Germinal center (tissue), 1 donor: ENCODE results near the gene ARL13B.
A peak's percentile ranks its signal among the peaks of the same experiment; 100 is the strongest.
"Not testable (repeated sequence)": the region's sequence is repeated elsewhere in the genome, so short reads cannot be mapped to it uniquely, and the experiment has no call there.

ENCODE experiments used
- DNase-seq: peaks from one replicate; pipeline ENCODE4 v3.0.0; 2012; ENCODE audit warnings: mixed read lengths, low spot score

The ARL13B gene

GRCh38 chr3:94063496-94064119 is 83.7 kb downstream of the ARL13B start:
- DNase-seq: no peak

DNA sequence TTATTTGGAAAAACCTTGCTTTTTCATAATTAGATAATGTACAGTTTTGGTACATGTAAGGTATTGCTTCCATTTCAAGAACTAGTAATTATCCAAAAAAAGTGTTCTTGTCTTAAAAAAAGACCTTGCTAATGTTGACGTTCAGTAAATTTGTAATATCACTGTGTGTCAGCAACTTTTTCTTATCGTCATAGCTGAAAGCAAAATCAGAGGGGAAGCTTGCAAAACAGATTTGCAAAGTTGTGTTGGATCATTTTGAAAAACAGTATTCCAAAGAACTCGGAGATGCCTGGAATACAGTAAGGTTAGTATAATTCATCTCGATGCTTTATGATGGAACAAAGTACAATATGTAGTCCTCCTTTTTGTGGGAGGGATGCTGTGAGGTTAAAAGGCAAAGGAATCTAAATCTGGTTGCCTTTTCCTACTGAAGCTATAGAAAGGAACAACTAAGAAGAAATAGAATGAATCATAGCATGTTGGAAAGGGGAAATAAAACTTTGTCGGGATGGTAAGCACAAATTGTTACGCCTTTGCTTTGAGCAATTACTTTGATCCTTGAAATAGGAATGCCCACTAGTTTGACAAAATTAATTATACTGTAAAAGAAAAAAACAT is 84.4 kb downstream of the ARL13B start:
- no peak for DNase-seq

DNA sequence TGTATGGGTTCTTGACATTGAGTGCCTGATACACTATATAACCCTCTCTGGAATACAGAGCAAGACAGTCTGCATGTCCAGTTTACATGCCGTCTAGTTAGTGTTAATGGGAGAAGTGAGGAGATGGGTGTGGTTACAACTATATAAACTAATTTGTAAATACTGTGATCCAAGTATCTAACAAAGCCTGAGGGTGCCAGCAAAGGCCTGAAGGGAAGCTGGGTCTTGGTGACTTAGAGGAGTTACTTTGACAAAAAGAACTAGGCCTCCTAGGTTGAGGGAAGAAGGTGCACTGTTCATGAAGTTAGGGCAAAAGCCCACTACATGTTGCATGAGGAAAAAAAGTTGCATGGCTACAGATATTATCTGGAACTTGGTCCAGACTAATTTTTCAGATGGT is 85.2 kb downstream of the ARL13B start:
- DNase-seq: no peak

DNA sequence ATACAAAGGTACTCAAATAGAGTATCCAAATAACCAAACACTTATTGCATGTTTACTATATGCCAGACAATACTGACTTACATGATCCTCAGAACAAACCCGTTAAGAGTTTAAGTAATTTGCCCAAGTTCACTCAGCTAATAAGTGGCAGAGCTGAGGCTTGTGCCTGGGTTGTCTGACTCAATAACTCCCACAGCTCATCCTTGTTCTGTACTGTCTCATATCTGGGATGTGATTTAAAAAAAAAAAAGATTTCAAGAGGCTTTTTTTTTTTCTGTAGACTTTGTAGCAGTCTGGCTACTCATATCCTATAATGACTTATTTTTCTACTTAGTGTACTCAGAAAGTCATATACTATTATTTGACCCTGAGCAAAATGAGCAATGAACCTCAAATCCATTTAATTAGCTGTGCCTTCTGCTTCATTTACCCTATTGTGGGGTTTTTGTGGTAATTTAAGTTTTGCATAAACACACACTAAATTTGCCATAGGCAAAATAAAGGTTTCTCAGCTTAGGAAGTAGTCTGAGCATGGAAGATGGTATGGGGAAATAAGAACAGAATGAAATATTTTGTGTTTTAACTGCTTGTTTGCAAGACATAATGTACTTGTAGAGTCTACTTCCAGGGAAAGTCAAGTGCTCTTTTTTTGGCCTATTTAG is 86.0 kb downstream of the ARL13B start:
- DNase-seq: no peak

DNA sequence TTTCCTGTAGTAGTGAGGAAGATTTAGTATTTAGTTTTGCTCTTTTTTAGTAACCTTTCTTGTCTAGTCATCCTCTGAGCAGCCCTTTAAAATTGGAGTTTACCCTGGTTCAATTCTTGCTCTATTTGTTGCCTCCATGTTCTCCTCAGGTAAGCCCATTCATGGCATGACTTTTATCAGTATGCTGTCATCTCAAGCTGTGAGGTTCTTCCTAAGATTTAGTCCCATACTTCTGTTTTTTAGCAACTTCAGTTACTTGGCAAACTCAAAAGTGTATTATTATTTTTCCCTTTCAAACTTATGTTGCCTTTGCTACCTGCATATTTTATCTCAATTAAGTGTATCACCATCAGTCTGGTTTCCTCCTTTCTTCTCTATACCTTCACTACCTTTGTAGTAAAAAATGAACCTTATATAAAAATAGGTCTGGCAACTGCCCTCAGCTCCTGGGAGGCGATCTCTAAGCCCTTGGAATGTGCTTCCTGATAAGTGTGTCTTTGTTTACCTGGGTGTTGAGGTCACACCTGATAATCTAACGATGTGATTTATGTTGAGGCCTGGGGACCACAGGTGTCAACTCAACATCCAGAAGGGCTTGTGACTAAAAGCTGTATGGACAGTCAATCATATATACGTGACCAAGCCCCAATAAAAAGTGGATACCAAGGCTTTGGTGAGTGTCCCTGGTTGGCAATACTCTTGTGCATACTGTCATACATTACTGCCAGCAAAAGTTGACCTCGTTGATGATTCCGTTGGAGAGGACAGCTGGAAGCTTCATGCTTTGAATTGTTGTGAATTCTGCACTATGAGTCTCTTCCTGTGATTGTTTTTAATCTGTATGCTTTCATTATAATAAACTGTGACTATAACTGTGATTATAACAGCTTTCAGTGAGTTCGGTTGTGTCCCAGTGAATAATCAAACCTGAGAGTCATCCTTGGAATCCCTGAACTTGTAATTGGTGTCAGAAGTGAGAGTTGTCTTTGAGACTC is 86.8 kb downstream of the ARL13B start:
- DNase-seq: no peak

DNA sequence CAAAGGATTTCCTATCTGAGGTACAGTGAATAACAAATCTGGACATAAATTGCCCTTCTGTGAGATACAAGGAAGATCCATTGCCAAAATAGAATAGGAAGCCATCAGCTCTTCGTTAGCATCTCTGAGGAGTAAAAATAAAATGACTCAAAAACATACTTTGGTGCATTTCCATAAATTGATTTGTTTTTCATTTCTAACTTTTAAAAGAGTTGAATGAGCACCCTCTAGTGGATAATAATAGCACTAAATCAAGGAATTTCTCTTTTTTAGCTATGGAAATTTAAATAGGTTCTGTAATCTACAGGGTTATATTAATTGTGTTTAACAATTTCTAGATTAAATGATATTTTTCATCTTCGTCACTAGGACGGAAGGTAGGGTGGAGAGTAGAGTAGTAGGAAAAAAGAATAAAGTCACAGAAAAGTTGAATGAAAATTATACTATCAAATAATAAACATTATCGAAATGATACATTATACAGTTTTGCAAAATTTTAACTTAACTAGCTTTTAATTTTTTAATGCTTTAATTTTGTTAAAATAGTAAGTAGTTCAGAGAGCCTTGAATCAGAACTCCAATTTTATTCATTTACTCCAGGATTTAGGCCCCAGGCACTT is 89.3 kb downstream of the ARL13B start:
- peak; percentile 12 for DNase-seq

DNA sequence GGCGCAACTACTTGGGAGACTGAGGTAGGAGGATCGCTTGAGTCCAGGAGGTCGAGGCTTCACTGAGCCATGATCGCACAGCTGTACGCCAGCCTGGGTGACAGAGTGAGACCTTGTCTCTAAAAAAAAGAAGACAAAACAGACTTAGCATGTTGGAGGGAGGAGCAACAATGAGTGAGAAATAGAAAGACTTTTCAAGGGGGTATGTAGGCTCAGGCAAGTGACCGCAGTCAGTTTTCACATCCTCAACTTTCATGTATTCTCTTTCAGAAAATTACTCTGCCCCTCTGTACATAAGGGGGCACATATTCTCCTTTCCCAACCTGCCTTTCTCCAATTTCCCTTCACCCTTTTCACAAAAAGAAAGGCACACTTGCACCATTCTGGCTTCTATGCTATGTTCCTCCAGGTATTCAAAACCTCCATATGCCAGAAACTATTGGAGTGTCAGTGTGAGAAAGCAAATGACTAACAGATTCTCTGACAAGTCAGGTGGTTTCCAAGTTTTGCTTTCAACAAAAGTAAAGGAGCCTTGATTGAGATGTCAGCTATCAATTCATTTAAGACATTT is 90.5 kb downstream of the ARL13B start:
- DNase-seq: no peak

DNA sequence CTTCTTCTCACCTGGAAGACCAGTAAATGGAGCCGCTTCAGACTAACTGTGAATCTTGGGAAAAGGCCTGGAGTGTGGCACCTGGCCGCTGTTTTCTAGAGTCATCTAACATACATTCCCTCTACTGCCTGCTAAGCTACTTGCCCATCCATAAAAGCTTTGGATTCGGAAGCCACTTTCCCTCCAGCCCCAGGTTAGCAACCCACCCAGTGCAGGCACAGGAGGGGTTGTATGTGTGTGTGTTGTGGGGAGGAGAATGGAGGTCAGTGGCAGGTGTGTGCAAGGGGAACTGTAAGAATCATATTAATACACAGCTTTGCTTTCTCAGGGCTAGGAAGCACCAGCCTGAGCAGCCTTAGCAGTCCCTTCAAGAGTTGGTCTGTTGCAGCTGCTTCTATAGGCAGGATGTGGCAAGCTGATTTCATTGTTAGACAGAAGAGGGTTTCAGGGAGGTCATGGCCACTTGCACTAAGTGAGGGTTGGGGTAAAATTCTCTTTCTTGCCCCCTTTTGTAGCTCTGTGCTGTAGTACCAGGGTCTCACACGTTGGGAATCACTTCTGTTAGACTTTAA is 91.8 kb downstream of the ARL13B start:
- no peak for DNase-seq

DNA sequence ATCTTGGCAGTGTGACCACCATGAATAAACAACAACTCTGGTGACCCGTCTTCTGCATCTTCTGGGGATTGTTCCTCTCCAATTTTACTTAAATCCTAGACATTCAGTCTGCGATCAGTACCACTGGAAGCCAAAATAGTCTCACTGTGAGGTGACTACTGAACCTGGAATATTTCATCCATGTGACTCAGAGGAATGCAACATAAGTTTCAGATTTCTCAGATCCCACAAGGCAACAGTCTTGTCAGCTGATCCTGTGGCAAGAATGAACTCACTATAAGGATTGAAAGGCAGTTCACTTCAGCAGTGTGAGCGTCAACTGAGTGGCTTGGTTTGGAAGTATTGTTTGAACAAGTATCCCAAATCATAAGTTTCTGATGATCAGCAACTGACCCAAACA is 96.1 kb downstream of the ARL13B start:
- no peak for DNase-seq

GRCh38 chr3:94080552-94080951 is 100.6 kb downstream of the ARL13B start:
- not testable (repeated sequence) for DNase-seq

DNA sequence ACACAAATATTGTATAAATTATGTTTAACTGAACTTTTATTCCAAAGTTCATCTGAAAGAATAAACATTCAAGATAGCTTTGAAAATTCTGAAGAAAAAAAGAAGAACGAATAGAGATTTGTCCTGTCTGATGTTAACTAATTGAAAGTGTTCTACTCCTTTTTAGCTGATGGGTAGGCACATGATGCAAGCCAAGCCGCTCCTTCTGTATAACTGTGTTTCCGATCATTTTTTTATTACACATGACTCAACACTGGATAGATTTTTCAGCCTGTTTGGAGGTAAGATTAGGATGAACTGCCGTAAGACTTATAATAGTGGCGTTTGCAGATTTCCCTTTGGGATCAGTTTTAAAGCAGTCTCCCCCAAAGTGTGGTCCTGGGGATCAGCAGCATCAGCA is 101.9 kb downstream of the ARL13B start:
- no peak for DNase-seq

DNA sequence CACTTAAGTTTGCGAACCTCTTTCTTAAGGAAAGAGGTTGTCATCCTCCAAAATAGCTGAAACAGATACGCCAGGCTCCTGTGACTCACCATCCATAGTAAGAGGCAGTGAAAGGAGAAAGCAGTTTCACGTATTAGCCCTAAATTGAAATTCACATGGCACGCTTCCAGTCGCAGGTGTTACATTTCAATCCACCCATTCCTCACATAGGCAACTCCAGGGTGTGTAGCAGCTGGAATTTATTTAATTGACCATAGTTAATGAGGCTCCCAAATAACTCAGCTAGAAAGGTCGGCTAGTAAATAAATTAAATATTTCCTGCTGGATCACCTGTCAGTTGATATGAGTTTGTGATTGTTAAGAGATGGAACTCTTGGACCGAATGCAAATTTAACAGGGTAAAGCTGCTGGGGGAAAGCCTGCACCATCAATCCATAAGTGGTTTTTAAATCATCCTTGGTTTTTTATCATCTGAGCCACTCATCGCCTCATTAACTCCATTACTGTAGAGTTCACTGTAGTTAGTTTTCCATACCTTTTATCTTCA is 102.5 kb downstream of the ARL13B start:
- DNase-seq: no peak

GRCh38 chr3:94083261-94083660 is 103.3 kb downstream of the ARL13B start:
- DNase-seq: no peak

GRCh38 chr3:94089126-94089525 is 109.2 kb downstream of the ARL13B start:
- DNase-seq: no peak

- DNase-seq: no peak
These were observed 112.1 kb downstream of the ARL13B start for GRCh38 chr3:94092086-94092485.

- no peak for DNase-seq
These were observed 113.2 kb downstream of the ARL13B start for GRCh38 chr3:94093151-94093550.

GRCh38 chr3:94095111-94095510 is 115.2 kb downstream of the ARL13B start:
- no peak for DNase-seq

DNA sequence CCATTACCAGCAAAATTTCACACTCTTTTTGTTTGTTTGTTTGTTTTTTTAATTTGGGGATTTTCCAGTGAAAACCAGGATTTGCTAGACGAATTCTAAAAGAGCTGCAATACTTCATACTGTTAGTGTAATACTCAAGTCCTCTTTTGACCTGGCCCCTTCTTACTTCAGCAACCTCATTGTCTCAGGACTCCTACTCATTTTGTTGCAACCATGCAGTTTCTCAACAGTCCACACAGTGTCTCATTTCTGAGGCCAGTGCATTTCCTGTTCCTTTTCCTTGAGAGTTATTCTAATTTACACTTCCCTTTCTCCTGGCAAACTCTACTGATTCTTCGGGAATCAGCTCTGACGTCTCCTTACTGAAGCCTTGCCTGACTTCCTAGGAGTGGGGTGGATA is 118.5 kb downstream of the ARL13B start:
- no peak for DNase-seq

GRCh38 chr3:94099311-94099710 is 119.4 kb downstream of the ARL13B start:
- DNase-seq: no peak

GRCh38 chr3:94101860-94102259 is 121.9 kb downstream of the ARL13B start:
- DNase-seq: no peak
